Occipital lobe (tissue), 2 donors: ENCODE results near the gene FGF14. TPM values are rescaled to one million over a fixed set of nuclear protein-coding genes. Genes with fewer than 3 reads are reported as not detected.

ENCODE experiments used
- DNase-seq: peaks from one replicate; lab custom pipeline; 2025; lab: John Stamatoyannopoulos, UW
- total RNA-seq: library from RNA; depleted of rRNA; stranded (reverse); fragments of >200 nt; gene quantifications from one replicate; pipeline ENCODE4 v1.2.3, GENCODE V29; 2014

Gene FGF14
- total RNA-seq, 1 donor from 2014 or later, result 69.1 TPM

DNA sequence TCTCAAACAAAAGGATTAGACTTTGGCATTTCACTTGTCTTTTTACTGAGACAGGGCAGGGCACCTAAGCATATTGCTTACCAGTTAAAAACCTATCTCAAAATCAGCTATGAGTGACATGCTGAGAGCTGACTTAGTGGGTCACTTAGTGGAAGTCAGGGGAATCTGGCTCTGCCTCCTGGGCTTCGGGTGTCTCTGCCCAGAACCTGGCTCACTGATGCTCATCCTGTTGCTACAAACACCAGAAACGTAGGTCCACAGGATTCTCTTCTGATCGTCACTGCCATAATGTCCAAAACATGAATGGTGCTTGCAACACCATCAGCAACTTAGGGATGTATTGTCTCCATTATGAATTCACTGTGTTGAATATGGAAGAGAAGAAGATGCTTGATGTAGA lies 673.2 kb downstream of the FGF14 start:
- no peak for DNase-seq

DNA sequence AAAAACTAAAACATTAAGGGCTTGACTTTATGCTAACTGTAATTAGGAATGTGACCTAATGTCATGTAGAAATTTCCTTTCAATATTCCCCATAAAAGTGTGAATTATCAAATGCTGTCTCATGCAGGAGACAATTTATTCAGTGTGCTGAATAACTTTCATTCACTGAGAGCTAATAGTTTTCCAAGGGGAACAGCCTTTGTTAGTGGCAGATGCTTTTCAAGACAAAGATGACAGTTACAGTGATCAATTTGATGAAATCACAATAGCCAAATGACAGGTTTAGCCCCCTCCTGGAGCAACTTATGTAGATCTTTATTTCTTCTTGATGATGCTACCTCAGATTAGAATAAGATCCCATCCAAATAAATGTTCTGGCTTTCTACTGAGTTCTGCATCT lies 673.8 kb downstream of the FGF14 start:
- no peak for DNase-seq

DNA sequence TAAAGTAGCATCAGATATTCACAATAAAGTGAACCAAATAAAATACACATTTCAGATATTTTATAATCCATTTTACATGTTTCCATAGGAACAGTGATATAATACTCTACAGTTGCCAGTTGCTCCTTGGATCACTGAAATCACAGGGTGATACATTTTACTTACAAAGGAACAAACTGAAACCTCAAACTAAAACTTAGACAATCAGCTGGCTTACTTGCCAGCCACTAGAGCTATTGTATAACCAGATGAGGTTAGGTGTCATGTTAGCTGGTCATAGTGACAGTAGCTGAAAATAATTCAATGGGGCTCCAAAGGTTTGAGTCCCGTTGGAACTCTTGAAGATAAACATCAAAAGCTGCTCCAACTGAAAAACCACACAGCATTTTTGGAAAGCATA lies 674.7 kb downstream of the FGF14 start:
- DNase-seq, result no peak

DNA sequence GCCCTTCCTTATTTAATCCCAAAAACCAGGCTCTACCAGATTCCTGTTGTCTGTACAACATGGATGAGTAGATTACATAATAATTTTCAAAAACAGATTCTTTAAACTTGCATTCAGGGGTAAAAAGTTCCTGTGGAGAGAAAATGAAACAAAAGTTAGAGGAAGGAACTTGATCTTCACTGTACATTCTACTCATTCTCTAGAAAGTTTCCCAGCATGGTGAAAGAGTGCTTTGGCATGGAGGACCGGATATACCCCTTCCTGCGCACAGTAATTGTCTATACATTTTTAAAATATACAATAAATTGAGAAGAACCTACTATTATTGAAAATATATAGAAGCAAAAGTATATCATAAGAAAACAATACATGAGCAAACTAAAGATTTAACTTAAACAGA lies 675.2 kb downstream of the FGF14 start:
- DNase-seq, result no peak

GRCh38 chr13:101718496-101718895 lies 683.4 kb downstream of the FGF14 start:
- DNase-seq, result no peak

DNA sequence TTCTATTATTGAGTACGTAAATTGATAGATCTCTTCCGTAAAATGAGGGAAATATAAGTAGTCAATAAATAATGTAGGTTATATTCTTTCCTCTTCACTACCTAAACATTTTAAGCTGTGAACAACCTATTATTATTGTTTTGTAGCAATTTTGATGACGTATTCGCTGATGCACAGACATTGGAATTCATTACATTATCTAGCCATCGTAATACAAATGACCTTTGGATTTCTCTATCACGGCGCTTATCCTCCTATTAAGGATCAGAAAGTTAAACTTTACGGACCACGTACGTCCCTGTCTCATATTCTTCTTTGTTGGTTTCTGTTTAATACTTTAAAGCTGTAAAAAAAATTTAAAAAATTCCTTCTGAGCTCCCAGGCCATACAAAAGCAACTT lies 684.5 kb downstream of the FGF14 start:
- DNase-seq, result no peak

GRCh38 chr13:101714195-101714594 lies 687.7 kb downstream of the FGF14 start:
- no peak for DNase-seq

DNA sequence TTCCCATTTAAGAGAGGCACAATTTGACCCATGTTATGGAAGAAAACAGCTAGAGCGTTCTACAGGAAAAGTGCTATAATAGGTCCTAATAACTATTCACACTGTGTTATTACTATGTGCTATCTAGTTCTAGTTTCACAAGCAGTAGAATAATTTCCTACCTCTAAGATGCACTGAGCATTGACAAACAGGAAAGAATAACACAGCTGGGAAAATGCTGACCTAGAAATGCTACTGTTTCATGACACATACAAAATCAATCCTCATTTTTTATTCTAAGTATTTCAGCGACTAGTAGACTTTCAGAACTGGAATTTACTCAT lies 689.9 kb downstream of the FGF14 start:
- no peak for DNase-seq

- DNase-seq, result no peak
Measured at GRCh38 chr13:101711307-101712025, 690.4 kb downstream of the FGF14 start.

- DNase-seq, result no peak
Measured at GRCh38 chr13:101709952-101710351, 691.9 kb downstream of the FGF14 start.

DNA sequence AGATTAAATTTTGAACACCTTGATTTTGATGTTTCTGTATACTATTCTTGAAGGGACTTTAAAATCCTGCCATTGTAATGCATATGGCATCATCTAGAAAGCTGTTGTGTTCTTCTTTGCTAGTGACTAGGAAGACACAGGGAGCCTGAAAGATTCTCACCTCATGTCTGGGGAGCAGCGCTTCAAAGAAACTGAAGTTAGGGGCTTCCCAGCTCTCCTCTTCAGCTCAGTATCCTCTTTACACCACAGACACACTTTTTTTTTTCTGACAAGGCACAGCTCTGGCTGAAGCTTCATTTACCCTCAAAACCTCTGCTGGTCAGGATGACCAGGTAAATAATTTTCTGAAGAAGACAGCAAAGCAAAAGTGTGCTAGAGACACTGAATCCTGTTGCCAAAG lies 693.7 kb downstream of the FGF14 start:
- no peak for DNase-seq

GRCh38 chr13:101707659-101708058 lies 694.2 kb downstream of the FGF14 start:
- no peak for DNase-seq

- DNase-seq, result no peak
Measured at GRCh38 chr13:101706651-101707050, 695.2 kb downstream of the FGF14 start.

DNA sequence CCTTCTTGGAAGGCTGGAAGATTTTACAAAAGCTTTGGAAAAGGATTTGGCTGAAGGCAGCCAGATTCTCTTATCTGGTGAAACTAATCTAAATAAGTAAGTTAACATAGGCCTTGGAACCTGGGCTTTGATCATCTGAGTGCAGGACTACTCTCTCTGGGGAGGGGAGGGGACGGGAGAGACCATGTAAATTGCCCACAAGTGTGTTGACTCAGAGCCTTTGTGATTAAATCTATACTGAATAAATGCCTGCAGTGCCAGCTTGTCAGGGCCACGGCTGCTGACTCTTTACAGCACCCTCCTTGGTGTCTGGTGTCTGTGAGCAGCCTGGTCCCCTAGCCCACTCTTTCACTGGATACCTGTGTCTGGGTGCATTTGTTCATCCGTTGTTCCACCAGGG lies 698.0 kb downstream of the FGF14 start:
- DNase-seq, result no peak

GRCh38 chr13:101703081-101703480 lies 698.8 kb downstream of the FGF14 start:
- DNase-seq, result no peak

- no peak for DNase-seq
Measured at GRCh38 chr13:101700598-101700997, 701.2 kb downstream of the FGF14 start.

GRCh38 chr13:101698400-101698799 lies 703.4 kb downstream of the FGF14 start:
- DNase-seq, result no peak

DNA sequence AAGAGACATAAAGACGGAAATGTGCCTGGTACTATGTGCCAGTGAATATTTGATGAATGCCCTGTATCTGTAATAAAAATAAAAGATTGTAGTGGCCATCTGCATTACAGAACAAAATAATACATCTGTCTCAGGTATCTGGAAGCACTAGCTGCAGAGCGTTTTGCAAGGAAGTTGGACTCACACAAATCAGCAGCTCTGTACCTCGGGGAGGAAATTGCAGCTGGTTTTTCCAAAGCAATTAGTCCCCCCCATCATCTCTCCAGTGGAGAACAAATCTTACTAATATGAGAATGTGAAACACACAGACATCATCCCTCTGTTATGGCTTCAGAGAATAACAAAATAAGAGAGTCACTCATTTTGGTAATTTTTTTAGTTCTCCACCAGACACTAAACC lies 704.1 kb downstream of the FGF14 start:
- DNase-seq, result no peak

DNA sequence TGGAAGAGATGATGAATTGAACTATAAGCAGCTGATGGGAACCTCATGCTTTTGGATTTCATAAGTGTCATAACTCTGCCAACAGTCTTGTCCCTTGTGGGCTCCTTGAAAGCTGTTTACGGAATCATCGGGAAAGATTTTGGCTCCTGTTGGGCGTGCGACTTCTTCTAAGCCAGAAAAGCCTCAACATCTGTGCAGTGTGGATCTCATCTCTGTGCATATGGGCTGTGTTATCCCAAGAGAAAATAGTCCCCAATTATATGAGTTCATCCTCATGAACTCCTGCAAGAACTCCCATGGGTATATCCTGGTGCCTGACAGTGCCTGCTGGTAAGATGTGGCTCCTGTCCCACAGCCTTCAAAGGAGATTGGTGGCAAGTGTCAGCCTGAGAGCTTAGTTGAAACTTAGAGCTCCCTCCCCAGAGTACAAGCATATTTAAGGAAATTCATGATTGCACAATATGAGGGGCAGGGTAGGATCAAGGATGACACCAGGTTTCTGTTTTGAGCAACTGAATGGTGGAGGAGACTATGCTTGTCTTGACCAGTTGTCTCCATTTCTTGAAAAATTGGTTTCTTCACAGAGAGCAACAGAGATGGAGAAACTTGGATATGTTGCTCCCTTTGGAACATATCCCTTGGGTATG lies 705.9 kb downstream of the FGF14 start:
- no peak for DNase-seq

DNA sequence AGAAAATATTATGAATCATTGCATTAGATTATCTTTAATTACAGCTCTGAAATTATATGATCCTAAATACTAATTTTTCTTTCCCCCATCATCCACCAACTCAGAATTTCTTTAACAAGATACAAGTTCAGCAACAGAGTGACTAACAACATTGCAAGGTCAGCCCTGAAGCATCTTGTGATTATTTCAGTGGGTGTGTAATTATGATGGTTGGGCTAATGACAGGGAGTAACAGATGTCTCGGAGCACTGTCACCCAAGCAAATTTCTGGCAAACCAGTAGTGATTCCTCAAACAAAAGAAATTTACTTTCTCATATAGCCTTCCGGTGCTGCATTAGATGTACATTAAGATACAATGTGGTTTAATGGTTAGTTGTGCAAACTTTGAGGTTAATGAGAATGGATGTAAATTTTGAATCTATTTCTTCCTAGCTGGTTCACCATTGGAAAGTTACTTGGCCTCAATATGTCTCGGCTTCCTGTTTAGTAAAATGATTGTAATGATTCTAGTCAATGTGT lies 710.4 kb downstream of the FGF14 start:
- DNase-seq, result no peak

DNA sequence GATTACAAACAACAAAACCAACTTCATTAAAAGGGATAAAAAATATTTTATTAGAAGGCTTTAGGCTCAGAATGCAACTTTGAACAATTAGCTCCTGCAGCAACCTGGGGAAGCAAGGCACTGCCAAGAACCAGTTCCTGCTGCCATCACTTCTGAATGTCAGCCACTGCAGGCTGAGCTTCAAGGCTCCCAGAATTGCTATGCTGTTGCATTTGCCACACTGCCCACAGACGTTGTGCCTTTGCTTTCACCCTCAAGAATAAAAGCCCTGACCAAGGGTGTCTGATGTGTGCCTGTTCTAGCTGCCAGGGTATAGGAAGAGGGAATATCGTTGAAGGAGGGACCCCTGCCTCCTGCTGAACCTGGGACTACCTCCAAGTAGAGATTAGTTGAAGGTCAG lies 711.0 kb downstream of the FGF14 start:
- no peak for DNase-seq

- no peak for DNase-seq
Measured at GRCh38 chr13:101686003-101686402, 715.8 kb downstream of the FGF14 start.

DNA sequence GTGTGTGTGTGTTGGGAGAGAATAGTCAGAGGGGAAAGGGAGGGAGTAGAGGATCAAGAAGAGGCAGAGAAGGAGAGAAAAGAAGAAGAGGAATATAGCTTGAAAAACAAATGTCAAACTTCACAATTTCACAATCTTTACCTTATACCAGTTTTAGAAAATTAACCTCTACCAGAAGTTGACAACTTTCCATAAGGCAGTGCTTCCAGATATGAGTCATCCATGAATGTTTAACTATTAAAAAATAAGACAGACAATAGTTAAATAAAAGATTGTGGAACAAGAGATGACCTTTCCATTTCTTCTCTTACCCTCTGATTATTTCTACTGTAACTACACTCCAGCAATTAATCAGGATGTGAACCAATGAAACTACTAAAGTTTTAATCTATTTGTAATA lies 720.0 kb downstream of the FGF14 start:
- DNase-seq, result no peak
